OCI-LY7 (cell line): ENCODE results near the gene ST8SIA5. TPM values are rescaled to one million over a fixed set of nuclear protein-coding genes. Genes with fewer than 3 reads are reported as not detected.

ENCODE experiments used
- BruUV-seq: library from RNA; stranded (reverse); fragments of 400-500 nt; replicated peaks from 2 replicates; lab custom pipeline; 2021; lab: Mats Ljungman, UMichigan
- CTCF ChIA-PET: fragments of 300-600 bp; sonication (Branson Sonifier 250); formaldehyde crosslinking; loops from one replicate; lab custom pipeline; 2022; ENCODE audit warnings: antibody characterized with exemption; ENCODE audit not compliant: unreplicated experiment; lab: Charles Lee
- POLR2A ChIA-PET: fragments of 300-600 bp; sonication (Branson Sonifier 250); formaldehyde crosslinking; loops from one replicate; lab custom pipeline; 2022; ENCODE audit warnings: antibody characterized with exemption; lab: Charles Lee
- DNase-seq: peaks from one replicate; pipeline ENCODE4 v3.0.0-alpha.2; 2015; ENCODE audit warnings: low spot score
- H2AFZ ChIP-seq: fragments of 200-600 bp; sonication (generic), shearing (Covaris generic); 2 replicates; pipeline ENCODE4 v1.6.1; 2014; ENCODE audit warnings: mild to moderate bottlenecking, antibody characterized with exemption, low read length, moderate library complexity
- H3K27ac ChIP-seq: fragments of 200-600 bp; sonication (generic); 2 replicates; pipeline ENCODE4 v1.5.1; 2014; ENCODE audit warnings: mixed run types, low read depth, mild to moderate bottlenecking, moderate library complexity, low read length, inconsistent platforms; ENCODE audit not compliant: poor library complexity, severe bottlenecking
- H3K36me3 ChIP-seq: fragments of 200-600 bp; sonication (generic); 2 replicates; pipeline ENCODE4 v1.6.1; 2014; ENCODE audit warnings: mild to moderate bottlenecking, antibody characterized with exemption, low read length, moderate library complexity, mixed read lengths; ENCODE audit not compliant: insufficient read depth
- H3K4me1 ChIP-seq: fragments of 200-600 bp; sonication (generic); 2 replicates; pipeline ENCODE4 v1.5.1; 2014; ENCODE audit warnings: mild to moderate bottlenecking, low read length; ENCODE audit not compliant: insufficient read depth, poor library complexity, severe bottlenecking
- H3K4me2 ChIP-seq: fragments of 200-600 bp; sonication (generic); 2 replicates; pipeline ENCODE4 v1.6.1; 2014; ENCODE audit warnings: mild to moderate bottlenecking, low read length
- H3K4me3 ChIP-seq: fragments of 200-600 bp; sonication (generic); 2 replicates; pipeline ENCODE4 v1.5.1; 2014; ENCODE audit warnings: mild to moderate bottlenecking, low read depth, low read length; ENCODE audit not compliant: poor library complexity, severe bottlenecking
- H3K79me2 ChIP-seq: fragments of 200-600 bp; sonication (generic); 2 replicates; pipeline ENCODE4 v1.6.1; 2016; ENCODE audit warnings: low read depth, mild to moderate bottlenecking, low read length, moderate library complexity, mixed read lengths; ENCODE audit not compliant: insufficient read depth
- H3K9me2 ChIP-seq: fragments of 200-600 bp; sonication (generic); 2 replicates; pipeline ENCODE4 v1.6.1; 2016; ENCODE audit warnings: mild to moderate bottlenecking, low read length, mixed read lengths; ENCODE audit not compliant: insufficient read depth
- H3K9me3 ChIP-seq: fragments of 200-600 bp; sonication (generic); 2 replicates; pipeline ENCODE4 v1.6.1; 2014; ENCODE audit warnings: mild to moderate bottlenecking, mixed run types, low read length, mixed read lengths
- H4K20me1 ChIP-seq: fragments of 200-600 bp; sonication (generic); 2 replicates; pipeline ENCODE4 v1.6.1; 2014; ENCODE audit warnings: mild to moderate bottlenecking, antibody characterized with exemption, low read length, moderate library complexity, mixed read lengths; ENCODE audit not compliant: insufficient read depth
- EZH2phosphoT487 ChIP-seq: fragments of 200-600 bp; sonication (generic); IDR thresholded peaks from 2 replicates; pipeline ENCODE4 v1.6.1; 2018; ENCODE audit warnings: low read depth, borderline replicate concordance, mild to moderate bottlenecking, mixed run types, antibody characterized with exemption, low read length, moderate library complexity, mixed read lengths
- intact Hi-C: fragments of 100-400 bp; cut with micrococcal nuclease; formaldehyde crosslinking; loops from one replicate; pipeline ENCODE4 v1.10.0; 2022; ENCODE audit not compliant: unreplicated experiment
- total RNA-seq, 2 experiments: library from RNA; depleted of rRNA in 1 of 2; stranded (reverse); fragments of >200 nt in 1 of 2; shearing (Covaris generic) in 1 of 2; gene quantifications; 2 replicates each; pipeline ENCODE4 v1.2.3, GENCODE V29; 2014 to 2022
- TF ChIP-seq, protein P1 (sequence below): fragments of 200-600 bp; sonication (generic); conservative IDR thresholded peaks from 2 replicates; pipeline ENCODE4 v1.5.1; 2014; ENCODE audit warnings: mild to moderate bottlenecking, antibody characterized with exemption, low read length, moderate library complexity, mixed read lengths

Gene ST8SIA5
- total RNA-seq, 2 experiments from 2014 or later, result 0.28 TPM; not detected in 1

DNA sequence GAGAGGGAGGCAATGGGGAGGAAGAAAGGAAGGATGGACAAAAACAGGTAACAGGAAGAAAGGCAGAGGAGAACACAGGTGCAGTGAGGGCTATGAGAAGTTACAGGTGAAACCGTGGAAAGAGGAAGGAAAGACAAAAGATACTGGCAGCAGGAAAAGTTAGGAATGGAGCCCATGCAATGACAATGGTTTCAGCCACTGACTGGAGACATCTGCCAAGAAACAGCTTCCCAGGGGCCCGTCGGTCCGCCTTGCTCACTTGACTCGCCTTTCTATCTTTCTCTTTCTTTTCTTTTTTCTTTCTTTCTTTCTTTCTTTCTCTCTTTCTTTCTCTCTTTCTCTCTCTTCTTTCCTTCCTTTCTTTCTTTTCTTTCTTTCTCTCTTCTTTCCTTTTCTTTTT lies 37.5 kb downstream of the ST8SIA5 start:
- no TSS peak for BruUV-seq
- ChIA-PET POLR2A (no interaction called here), CTCF (no interaction called here)
- Histone ChIP-seq H3K9me3 (no peaks in the 10 kb centered on the region), H3K4me1 (peaks cover 39% of the 10 kb centered on the region), H2AFZ (no peak overlapping the region), H4K20me1 (no peaks in the 10 kb centered on the region), H3K9me2 (no peaks in the 10 kb centered on the region), H3K79me2 (no peaks in the 10 kb centered on the region), H3K4me2 (no peak overlapping the region), H3K4me3 (no peak overlapping the region), H3K36me3 (no peaks in the 10 kb centered on the region), H3K27ac (no peak overlapping the region)
- DNase-seq, result no peak
- TF ChIP-seq, protein P1, sequence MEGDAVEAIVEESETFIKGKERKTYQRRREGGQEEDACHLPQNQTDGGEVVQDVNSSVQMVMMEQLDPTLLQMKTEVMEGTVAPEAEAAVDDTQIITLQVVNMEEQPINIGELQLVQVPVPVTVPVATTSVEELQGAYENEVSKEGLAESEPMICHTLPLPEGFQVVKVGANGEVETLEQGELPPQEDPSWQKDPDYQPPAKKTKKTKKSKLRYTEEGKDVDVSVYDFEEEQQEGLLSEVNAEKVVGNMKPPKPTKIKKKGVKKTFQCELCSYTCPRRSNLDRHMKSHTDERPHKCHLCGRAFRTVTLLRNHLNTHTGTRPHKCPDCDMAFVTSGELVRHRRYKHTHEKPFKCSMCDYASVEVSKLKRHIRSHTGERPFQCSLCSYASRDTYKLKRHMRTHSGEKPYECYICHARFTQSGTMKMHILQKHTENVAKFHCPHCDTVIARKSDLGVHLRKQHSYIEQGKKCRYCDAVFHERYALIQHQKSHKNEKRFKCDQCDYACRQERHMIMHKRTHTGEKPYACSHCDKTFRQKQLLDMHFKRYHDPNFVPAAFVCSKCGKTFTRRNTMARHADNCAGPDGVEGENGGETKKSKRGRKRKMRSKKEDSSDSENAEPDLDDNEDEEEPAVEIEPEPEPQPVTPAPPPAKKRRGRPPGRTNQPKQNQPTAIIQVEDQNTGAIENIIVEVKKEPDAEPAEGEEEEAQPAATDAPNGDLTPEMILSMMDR, result no peak
- TF ChIP-seq EZH2phosphoT487, result no peak
- intact Hi-C loops, result no loop called here

DNA sequence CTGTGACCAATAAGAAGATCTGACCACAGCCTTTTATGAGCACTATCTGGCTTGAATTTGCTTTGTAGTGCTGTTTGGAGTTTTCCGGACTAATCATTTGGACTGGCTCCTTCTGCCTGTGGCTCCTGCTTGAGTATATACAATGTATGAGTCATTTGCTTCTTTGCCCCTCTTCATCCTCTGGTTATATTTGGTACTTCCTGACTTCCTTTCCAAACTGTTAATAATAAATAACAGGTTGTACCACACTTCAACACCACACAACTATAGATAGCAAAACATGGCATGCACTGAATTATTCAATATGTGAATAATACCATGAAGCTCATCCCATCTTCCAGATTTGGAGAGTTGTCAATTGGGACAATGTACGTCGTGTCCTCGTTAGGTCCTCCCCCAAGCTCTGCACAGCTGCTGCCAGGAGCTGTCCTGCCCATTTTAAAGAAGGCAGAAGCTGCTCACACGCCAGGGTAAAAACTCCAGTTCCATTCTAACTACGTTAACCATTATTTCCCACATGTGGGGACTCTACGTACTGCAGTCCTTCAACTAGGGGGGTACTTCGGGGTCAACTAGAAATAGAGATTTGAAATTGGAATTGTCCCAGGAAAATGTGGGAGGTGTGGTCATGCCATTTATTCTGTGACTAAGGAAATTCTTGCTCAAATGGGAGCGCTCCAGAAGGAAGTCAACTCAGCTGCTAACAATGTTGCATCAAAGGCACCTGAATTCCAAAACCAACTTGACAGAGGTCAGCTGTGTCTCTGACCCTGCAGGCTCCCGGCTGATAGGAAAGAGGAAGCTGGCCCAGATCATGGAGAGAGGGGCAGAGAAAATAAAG lies 38.1 kb downstream of the ST8SIA5 start:
- H3K9me3 ChIP-seq, result no peaks in the 10 kb centered on the region
- no TSS peak for BruUV-seq
- POLR2A ChIA-PET, result interaction anchor here (0.6 to 0.7 kb wide), 4 partner anchors 27 to 1355 kb away, joined by 3 to 4 read pairs (median 4); no protein-coding TSS in a partner anchor
- CTCF ChIA-PET, result no interaction called here
- no peak overlapping the region for H3K27ac ChIP-seq
- intact Hi-C loops, result no loop called here
- no peaks in the 10 kb centered on the region for H3K36me3 ChIP-seq
- no peak for DNase-seq
- H3K4me1 ChIP-seq, result peaks cover 42% of the 10 kb centered on the region
- H4K20me1 ChIP-seq, result no peaks in the 10 kb centered on the region
- H3K4me3 ChIP-seq, result no peak overlapping the region
- peak overlapping the region; percentile 6 for H3K4me2 ChIP-seq
- no peaks in the 10 kb centered on the region for H3K9me2 ChIP-seq
- H3K79me2 ChIP-seq, result no peaks in the 10 kb centered on the region
- TF ChIP-seq, protein P1, result no peak
- TF ChIP-seq EZH2phosphoT487, result no peak
- no peak overlapping the region for H2AFZ ChIP-seq

DNA sequence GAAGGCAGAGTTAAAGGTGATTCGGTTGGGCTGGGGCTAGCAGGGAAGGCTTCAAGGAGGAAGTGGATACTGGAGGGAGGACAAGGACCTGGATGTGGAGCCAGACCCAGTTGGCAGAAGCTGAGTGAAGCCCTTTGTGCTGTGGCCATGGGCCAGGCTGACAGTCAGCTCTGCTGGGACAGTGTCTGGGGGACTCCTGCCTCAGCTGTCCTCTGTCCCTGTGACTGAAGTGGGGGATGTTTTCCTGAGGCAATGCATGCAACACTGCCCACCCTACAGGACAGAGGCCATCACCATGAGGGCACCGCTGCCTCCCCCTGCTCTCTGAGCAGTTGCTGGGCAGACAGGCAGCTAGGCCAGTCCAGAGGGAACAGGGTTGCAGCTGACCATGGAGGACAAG lies 40.0 kb downstream of the ST8SIA5 start:
- H3K27ac ChIP-seq, result no peak overlapping the region
- CTCF ChIA-PET, result no interaction called here
- no peaks in the 10 kb centered on the region for H3K79me2 ChIP-seq
- no TSS peak for BruUV-seq
- no peaks in the 10 kb centered on the region for H3K9me2 ChIP-seq
- TF ChIP-seq, protein P1, result no peak
- no peak for TF ChIP-seq EZH2phosphoT487
- POLR2A ChIA-PET, result interaction anchor here (0.8 kb wide), 1 partner anchor 665 kb away, joined by 3 read pairs; no protein-coding TSS in a partner anchor
- H3K36me3 ChIP-seq, result no peaks in the 10 kb centered on the region
- H4K20me1 ChIP-seq, result no peaks in the 10 kb centered on the region
- no peak overlapping the region for H3K4me3 ChIP-seq
- H3K4me2 ChIP-seq, result peak overlapping the region; percentile 34; the same call in 1 of the 2 replicates
- H3K4me1 ChIP-seq, result peaks cover 61% of the 10 kb centered on the region
- DNase-seq, result no peak
- peak overlapping the region; percentile 69; the same call in 1 of the 2 replicates for H2AFZ ChIP-seq
- no peaks in the 10 kb centered on the region for H3K9me3 ChIP-seq
- intact Hi-C loops, result no loop called here
